HG03196 (cell line): ENCODE data around the gene SLC44A3.
A peak's percentile ranks its signal among the peaks of the same experiment; 100 is the strongest.
"Not testable (repeated sequence)": the region's sequence is repeated elsewhere in the genome, so short reads cannot be mapped to it uniquely, and the experiment has no call there.

Experiments
- ATAC-seq: cut with Tn5 transposase; IDR thresholded peaks from one replicate; pipeline ENCODE4 v1.9.1; 2021; ENCODE audit not compliant: unreplicated experiment

SLC44A3 gene

DNA sequence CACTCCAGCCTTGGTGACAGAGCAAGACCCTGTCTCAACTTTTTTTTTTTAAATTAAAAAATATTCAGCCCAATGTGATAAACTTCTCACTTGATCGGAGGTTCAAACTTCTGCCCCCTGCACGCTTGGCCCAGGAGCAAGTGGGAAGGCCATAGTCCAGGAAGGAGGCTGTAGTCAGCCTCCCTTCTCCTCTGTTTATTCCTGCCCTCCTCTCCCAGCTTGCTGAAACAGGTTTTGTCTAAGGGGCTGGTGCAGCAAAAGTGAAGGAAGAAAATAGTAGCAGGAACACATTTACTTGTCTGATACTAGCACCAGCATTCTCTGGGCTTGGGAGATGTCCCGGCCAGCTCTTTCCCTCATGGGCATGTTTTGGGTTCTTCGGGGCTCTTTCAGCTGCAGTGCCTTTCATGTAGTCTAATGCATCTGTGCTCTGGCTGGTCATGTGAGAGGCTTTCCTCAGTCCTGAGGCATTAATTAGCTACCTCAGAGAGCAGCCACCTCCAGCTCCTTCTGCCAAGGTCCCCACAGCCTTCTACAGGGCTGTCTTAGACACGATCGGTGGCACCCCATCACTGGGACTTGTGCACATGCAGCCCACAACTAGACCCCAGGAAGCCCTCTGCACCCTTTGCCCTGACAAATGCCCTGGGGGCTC is 12.9 kb downstream of the SLC44A3 start:
- no peak for ATAC-seq

DNA sequence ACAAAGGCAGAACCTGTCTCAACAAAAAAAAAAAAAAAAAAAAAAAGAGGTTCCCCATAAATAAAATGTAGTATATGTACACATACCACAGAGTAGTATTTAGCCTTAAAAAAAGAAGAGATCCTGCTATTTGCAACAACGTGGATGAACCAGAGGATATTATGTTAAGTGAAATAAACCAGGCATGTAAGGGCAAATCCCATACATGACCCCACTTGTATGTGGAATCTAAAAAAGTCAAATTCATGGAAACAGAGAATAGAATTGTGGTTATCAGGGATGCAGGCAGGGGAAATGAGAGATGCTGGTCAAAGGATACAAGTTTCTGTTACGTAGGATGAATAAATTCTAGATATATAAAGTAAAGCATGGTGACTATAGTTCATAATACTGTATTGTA is 16.7 kb downstream of the SLC44A3 start:
- ATAC-seq, result no peak

DNA sequence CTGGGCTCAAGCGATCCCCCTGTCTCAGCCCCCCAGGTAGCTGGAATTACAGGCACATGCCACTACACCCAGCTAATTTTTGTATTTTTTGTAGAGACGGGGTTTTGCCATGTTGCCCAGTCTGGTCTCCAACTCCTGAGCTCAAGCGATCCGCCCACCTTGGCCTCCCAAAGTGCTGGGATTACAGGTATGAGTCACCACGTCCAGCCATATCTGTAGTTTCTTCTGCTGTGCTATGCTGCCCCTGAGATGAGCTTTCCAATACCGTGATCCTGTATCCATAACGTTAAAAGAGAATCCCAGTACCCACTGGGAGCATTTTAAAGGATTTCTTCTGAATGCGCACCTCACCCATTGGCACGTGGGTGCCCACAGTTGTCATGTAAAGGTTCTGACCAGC is 20.2 kb downstream of the SLC44A3 start:
- ATAC-seq, result not testable (repeated sequence)

DNA sequence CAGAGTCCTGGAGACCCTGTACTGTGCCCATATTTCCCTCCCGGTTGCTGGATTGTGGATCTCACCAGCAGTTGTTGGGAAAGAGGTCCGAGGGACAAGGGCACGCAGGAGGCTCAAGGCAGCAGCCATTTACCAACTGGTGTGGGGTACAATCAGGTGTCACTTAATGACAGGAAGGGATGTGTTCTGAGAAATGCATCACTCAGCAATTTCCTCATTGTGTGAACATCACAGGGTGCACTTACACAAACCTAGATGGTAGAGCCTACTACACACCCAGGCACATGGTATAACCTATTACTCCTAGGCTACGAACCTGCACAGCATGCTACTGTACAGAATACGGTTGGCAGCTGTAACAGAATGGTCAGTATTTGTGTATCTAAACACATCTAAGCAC is 20.7 kb downstream of the SLC44A3 start:
- no peak for ATAC-seq

DNA sequence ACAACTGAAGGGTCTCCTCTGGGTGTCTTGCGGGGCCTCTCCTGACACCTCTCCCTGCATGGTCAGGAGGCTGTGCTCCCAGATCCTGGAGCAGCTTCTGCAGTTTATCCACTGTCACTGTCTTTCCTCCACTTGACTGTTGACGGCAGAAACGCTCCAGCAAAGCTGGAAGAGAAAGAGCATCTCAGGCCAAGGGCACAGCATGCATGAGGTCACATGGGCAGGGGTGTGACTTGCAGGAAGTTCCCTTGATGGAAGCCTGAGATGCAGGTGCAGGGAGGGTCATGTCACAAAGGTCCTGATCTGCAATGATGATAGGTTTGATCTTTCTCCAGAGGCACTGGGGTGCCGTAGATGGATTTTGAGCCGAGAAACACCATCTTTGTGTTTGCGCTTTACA is 23.3 kb downstream of the SLC44A3 start:
- no peak for ATAC-seq

DNA sequence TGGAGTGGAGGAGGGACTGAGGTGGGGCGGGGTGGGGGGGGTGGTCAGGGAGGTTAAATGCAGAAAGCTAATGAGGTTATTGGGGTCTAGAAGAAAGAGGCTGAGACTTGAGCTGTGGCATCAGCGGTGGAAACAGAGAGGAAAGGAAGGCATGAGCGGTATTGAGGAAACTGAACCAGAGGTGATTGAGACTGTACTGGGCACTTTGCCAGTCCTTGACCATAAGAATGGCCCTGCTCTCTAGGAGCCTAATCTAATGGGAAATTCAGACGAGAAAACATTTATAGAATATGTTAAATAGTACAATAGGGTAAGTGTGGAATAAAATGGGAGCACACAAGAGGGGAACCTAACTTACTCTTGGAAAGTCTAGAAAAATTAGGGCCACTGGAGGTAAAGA is 23.7 kb downstream of the SLC44A3 start:
- no peak for ATAC-seq

DNA sequence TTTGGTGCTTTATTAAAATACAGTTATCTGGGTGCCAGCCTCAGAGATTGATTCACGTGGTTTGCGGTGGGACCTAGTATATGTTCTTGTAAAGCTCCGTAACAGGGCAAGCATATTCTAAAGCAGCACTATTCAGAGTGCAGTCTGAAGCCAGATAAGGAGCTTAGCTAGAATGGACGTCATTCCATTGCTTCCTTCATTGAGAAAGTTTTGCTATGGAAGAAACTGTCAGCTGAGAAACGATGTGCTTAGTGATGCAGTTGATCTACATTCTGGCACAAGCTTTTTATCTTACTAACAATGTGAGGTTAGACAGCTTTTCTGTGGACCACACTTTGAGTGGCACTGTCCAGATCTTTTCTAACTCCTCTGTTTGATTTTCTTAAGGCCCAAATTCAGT is 26.2 kb downstream of the SLC44A3 start:
- no peak for ATAC-seq

DNA sequence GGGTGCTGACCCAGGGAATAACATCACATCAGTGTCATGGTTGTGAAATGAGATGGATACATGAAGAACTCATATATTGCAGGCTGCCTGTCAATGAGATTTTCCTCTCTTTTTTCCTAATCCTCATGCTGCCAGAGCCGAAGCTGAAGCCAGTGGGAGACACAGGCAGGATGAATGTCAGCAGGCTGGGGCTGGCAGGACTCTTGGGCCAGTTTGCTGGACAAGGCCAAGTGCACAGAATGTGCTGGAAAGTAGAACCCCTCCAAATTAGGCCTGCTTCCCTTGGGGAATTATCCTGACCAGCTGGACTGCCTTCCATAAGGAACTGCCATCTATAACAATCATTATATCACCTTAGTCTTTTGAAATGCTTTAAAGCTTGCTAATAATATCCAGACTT is 31.4 kb downstream of the SLC44A3 start:
- ATAC-seq, result no peak

DNA sequence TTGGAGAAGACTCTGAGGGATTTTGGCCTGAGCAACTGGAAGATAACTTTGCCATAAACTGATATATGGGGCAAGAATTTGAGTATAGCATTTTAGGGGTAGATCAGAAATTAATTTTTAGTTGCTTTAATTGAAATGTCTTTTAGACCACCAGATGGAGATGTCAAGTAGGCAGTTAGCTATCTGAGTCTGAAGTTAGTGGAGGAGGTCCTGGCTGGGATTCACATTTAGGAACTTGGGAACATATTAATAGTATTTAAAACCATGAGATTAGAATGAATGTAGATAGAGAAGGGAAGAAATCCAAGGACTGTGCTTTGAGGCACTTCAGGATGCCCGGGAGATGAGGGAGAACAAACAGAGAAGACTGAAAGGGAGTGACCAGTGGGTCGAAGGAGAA is 32.6 kb downstream of the SLC44A3 start:
- no peak for ATAC-seq

DNA sequence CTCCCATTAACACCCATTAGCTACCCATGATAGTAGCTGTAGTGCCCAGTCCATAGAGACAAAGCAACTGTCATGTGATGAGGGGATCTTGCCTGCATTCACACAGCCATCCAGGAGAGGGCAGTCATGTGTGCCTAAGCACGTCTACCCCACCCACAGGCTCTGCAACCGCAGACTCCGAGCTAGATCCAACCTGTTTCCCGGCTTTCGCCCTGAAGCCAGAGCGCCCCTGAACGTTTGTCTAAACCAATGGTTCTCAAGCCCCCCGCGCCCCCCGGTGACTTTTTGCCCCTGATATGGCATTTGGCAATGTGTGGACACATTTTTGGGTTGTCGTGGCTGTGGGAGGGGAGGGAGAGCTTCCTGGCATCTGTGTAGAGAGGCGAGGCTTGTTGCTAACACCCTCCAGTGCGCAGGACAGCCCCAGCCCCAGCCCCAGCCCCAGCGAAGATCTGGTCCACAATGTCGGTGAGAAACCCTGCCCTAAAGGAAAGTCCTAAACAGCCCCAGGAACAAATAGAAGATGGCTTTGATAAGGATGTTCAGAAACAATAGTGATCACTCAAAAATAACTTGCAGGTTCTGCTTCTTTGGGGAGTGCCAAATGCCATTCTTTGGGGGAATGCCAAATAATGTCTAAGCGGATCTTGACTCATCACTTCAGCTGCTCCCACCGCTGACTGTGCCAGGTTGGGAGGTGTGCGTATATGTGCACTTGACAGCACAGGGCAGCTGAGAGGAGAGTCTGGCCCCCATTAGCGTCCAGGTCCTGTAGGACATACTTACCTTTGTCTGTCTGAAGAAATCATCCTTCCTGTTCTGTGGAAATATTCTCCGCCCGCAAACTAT is 34.5 kb downstream of the SLC44A3 start:
- peak; percentile 99 for ATAC-seq

DNA sequence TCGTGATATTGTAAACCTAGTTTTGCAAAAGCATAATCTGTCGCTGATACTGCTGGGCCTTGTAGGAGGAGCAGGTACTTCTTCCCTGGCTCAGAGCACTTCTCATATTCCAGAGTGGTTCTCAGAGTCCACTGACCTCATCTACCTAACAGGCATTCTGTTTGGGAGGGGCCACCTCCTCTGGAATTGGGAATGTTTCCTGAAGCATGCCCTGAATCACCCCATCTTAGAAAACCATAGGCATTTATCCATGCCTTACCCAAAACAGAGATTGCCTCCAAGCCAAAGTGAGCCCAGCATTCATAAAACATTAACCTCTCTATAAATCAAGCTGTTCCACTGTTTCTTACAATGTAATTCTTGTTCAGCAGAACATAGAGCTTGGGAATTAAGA is 35.1 kb downstream of the SLC44A3 start:
- ATAC-seq, result no peak

DNA sequence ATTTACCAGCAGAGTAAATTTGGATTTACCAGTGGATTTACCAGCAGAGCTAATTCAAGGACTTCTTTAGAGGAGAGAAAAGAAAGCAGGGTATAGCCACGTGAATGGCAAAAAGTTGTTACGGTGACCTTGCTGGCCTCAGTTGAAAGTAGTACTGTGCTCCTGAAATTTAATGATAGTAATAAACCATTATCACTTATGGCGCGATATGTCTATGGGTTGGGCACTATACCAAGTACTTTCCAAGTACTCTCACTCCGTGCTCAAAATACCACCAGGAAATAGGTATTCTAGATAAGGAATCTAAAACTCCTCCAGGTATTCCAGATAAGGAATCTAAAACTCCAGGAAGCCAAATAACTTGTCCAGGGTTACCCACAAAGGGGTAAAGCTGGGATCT is 35.8 kb downstream of the SLC44A3 start:
- ATAC-seq, result no peak

DNA sequence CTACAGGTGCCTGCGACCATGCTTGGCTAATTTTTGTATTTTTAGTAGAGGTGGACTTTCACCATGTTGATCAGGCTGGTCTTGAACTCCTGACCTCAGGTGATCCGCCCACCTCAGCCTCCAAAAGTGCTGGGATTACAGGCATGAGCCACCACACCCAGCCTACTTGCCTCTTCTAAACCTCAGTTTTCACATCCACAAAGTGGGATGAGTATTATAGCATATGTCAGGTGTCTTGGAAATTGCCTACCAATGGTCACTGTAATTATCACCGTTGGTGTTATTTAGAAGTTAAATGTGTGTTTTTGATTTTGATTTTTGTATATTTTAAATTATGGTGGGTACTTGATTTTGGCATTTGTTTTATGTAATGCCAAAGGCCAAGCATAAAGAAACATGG is 36.7 kb downstream of the SLC44A3 start:
- ATAC-seq, result no peak

DNA sequence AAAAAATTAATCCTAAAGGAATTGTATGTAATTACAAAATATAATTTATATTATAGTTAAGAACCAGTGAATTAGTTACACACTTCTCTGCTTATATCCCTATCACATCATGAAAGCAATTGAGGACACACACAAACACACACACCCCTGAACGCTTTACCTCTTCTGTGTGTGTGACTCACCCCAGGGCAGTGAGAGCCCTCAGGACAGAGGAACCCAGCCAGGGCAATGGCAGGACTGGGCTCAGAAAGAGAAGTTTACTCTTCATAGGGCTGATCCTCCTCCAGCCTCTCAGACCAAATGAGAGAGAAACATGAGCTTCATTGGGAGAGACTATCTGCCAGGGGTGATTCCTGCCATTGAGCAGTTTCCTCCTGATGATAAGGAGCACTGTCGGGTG is 38.1 kb downstream of the SLC44A3 start:
- no peak for ATAC-seq

DNA sequence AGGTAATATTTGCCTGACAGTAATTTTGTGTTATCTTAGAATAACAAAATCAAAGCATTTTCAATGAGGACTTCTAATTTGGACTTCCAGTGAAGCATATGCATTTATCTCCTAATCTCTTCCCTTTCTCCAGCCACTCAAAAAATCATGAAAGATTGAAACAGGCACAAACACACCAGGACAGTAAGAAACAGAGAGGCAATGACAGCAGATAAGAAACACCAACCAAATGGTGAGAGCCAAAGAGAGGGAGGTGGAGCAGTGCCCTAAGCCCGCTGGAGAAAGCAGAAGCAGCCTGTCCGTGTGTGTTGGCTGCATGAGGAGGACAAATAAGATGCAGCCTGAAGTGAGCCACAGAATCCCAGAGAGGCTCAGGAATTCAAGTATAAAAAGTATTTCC is 39.0 kb downstream of the SLC44A3 start:
- no peak for ATAC-seq

DNA sequence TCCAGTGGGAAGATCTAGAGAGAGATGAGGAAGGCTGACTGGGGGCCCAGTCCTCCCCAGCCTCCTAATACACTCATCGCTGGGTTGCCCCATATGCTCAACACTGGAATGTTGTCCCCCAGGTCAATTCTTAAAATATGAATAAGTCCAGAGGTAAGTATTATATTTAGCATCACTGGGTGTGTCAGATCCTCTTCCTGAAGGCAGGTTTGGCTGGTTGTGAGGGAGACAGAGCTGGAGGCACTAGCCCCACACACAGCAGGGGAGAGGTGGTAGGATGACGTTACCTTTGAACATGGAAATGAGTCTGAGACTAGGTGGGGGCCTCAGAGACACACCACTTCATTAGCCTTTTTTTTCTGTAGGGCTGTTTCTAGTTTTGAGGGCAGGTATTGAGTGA is 42.6 kb downstream of the SLC44A3 start:
- no peak for ATAC-seq

DNA sequence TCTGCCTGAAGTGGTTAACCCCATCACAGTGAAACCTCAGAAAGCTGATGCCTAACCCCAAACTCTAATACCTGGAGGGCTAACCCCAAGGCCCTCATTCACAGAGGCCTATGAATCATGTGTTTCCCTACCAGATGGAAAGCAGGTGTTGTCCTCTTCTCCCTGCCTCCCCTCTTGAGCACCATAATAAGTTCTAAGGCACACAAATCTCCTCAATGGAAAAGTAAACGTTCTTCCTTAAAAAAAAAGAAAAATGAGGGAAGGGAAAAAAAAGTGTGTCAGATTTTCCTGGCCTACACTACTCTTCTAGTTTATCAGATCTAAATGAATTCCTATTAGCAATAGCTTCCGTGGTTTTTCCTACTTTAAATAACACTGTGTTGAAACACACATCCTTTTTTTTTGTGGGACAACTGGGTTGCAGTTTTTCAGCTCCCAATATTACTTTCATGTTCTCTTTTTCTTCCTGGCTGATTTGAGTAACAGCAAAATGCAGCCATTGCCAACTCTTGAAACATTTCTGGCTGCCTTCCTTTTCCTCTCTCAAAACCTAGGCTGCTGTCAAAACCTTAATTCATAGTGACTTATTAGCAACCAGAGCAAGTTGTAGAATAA is 43.2 kb downstream of the SLC44A3 start:
- no peak for ATAC-seq

DNA sequence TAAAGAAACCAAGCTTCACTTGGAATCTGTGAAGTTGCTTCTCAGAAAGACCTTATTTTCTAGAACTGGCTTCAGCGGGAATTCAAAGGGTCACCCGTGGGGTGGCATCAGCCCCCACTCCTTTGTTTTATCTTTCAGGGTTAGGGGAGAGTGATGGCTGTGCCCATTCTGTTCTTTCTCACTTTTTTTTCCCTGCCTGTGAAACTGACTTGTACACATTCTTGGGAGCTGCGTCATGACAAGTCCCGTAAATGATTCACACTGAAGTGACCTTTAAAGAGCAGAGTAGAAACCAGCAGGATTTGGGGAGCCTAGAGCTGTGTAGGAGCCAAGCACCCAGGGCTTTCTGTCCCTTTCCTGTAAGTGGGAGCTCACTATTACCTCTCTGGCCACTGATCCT is 43.8 kb downstream of the SLC44A3 start:
- no peak for ATAC-seq

DNA sequence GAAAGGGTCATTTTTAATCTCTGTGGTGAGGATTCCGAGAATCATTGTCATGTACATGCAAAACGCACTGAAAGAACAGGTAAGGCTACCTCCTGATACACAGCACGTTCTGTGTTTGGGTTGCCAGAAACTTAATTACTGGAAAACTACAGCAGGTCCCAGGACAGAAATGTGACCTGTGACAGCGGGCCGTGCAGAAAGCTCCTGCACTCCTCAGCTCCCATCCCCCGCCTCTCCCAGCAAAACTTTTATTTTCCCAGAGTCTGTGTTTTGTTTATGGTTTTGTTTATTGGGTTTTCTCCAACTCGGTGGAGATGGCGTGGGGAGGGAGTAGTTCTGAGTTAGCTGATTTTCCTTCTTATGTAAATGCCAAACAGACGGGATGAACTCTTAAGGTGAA is 44.7 kb downstream of the SLC44A3 start:
- ATAC-seq, result no peak

DNA sequence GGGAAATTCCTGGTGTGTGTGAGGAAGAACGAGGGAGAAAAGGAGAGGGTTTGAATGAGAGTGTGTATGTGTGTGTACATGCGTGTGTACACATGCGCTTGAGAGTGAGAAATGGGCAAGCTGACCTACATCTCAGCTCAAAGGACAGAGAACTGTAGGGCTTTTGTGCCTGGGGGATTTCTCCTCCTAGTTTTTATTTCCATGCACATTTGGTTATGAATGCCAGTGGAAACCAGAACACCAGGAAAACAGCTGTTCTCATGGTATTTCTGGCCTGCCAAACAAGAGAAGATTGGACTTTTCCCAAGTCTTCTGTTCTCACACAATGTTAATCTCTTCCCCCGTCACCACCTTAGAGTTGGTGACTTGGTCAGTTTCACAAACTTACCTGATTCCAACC is 45.2 kb downstream of the SLC44A3 start:
- no peak for ATAC-seq

DNA sequence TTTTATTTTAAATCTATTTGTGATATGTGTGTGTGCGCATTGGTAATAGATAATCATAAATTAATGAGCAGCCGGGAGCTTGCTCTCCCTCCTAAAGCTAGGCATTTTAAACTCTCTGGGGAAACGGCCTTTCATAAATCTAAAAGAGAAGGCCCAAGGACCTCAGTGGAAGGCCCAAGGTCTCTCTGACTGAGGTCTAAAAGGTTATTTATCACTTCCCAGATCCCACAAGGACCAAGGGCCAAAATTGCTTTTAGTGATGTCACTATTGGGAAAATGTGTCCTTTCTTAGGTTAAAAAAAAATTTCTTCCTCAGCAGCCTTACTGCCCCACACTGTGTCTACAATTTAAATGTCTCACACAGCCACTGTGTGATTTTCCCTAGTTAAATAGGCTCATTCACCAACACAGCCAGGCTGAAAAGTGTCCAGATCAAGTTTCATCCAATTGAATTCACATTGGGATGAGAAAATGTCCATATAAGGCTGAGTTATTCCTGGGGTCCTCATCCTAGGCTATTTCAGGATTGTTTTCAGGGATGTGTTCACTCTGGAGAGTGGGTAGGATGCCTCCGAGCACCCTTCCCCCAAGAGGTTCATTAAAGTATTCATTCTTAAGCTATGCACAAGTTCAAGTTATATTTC is 46.1 kb downstream of the SLC44A3 start:
- ATAC-seq, result no peak

DNA sequence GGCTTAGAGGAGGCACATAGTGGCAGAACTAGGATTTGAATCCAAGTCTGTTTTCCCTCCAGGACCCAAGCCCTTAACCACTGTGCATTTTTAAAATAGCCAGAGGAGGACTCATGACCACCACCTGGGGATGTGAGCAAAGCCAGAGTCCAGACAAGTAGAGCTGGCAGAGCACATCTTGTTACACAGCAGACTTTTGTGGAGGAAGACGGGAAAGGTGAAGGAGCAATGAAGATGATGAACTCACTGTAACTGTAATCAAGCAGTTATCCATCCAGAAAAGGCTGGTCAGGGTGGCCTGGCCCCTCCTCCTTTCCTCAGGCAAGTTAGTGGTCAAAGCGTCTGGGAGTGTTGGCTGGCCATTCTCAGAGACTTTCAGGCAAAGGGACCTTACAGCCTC is 50.9 kb downstream of the SLC44A3 start:
- ATAC-seq, result no peak
